ENCODE data around the gene FGFBP3. TPM values are rescaled to one million over a fixed set of nuclear protein-coding genes. Genes with fewer than 3 reads are reported as not detected.
"Not testable (repeated sequence)": the region's sequence is repeated elsewhere in the genome, so short reads cannot be mapped to it uniquely, and the experiment has no call there.

FGFBP3 gene
- total RNA-seq, 5 donors from 2014 or later (not counting 1 experiment from before 2014, with no cell fraction given): 0.98 to 6.7 (median 5.9) TPM

DNA sequence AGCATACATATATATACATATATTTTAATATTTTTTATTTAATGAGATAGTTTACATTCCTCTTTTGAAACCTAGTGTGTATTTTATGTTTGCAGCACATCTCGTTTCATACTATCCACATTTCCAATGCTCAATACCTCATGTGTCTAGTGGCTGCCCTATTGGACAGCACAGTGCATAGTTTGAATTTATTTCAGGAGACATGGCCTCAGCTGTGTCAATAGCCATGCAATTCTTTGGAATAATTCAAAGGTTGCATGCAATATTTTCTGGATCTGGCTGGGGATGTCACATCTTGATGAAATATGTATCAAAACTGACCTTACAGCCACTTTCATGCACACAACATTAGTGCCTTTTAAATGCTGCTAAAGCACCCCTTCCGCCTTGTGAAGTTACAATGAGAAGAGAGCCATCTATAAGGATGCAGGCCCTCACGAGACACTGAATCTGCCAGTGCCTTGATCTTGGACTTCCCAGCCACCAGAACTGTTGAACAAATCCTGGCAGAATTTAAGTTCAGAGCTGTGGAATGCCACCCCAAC lies 13.0 kb downstream of the FGFBP3 start:
- POLR2A ChIA-PET: interaction anchor here in 1 of 2 donors (0.5 kb wide), 1 partner anchor 73 kb away, joined by 3 read pairs; no protein-coding TSS in a partner anchor

DNA sequence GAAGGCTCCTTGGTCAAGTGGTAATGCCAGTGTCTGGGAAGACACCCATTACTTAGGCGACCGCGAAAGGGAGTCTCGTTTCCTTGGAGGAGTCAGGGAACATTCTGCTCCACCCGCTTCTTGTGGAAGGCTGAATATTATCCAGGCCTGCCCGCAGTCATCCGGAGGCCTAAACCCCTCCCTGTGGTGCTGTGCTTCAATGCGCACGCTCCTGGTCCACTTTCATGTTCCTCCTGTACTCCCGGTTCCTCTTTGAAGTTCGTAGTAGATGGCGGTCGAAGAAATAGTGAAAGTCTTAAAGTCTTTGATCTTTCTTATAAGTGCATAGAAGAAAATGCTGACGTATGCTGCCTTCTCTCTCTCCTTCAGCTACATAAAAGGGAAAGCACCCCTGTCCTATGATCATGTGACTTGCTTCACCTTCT lies 15.0 kb downstream of the FGFBP3 start:
- H3K27me3 ChIP-seq (replicated peaks in 1 of 2; ENCODE audit: control insufficient read depth in 2 of 2, extremely low read depth in 1 of 2, insufficient read depth in 2 of 2, low read length in 1 of 2); CTCF ChIA-PET; H3K36me3 ChIP-seq (ENCODE audit: control insufficient read depth in 2 of 2, extremely low read depth in 1 of 2, insufficient read depth in 1 of 2, low read length in 1 of 2); H3K9me3 Mint-ChIP-seq; POLR2A ChIA-PET; H3K27ac ChIP-seq (ENCODE audit: low read length); H3K4me1 Mint-ChIP-seq; H3K27ac Mint-ChIP-seq; H3K4me1 ChIP-seq (ENCODE audit: control insufficient read depth in 1 of 2, extremely low read depth in 1 of 2, insufficient read depth in 2 of 2, low read length in 2 of 2); H3K36me3 Mint-ChIP-seq; ATAC-seq (replicated peaks in 1 of 4); H3K4me3 Mint-ChIP-seq; H3K4me3 ChIP-seq (ENCODE audit: control insufficient read depth in 1 of 2, extremely low read depth in 1 of 2, low read length in 1 of 2); H3K9me3 ChIP-seq: not testable (repeated sequence)
- 87% methylated on average over 8 of the region's 14 CpGs for WGBS (ENCODE audit: insufficient coverage)
- DNase-seq: peak in 1 of 35 experiments; percentile 14
- H3K27me3 Mint-ChIP-seq: peaks cover 13 to 23% of the 10 kb centered on the region in 2 donors

More for the DNA sequence above, 13.0 kb downstream of the FGFBP3 start:
- H3K27ac Mint-ChIP-seq: no peak overlapping the region
- Histone ChIP-seq H3K9me3 (no peaks in the 10 kb centered on the region), H3K27me3 (replicated peaks in 1 of 2; ENCODE audit: control insufficient read depth in 2 of 2, extremely low read depth in 1 of 2, insufficient read depth in 2 of 2, low read length in 1 of 2) (peaks cover 0 to 6% of the 10 kb centered on the region in 2 experiments), H3K36me3 (ENCODE audit: control insufficient read depth in 2 of 2, extremely low read depth in 1 of 2, insufficient read depth in 1 of 2, low read length in 1 of 2) (no peaks in the 10 kb centered on the region), H3K4me3 (ENCODE audit: control insufficient read depth in 1 of 2, extremely low read depth in 1 of 2, low read length in 1 of 2) (no peak overlapping the region), H3K4me1 (ENCODE audit: control insufficient read depth in 1 of 2, extremely low read depth in 1 of 2, insufficient read depth in 2 of 2, low read length in 2 of 2) (no peaks in the 10 kb centered on the region), H3K27ac (ENCODE audit: low read length) (no peak overlapping the region)
- H3K4me1 Mint-ChIP-seq: peaks cover under 1 to 5% (median 4%) of the 10 kb centered on the region in 3 donors
- ATAC-seq (replicated peaks in 1 of 4) (no peak), DNase-seq (no peak)
- H3K27me3 Mint-ChIP-seq: peaks cover 7 to 19% of the 10 kb centered on the region in 2 donors
- CTCF ChIA-PET: no interaction called here
- no peak overlapping the region for H3K4me3 Mint-ChIP-seq
- H3K9me3 Mint-ChIP-seq: no peaks in the 10 kb centered on the region
- H3K36me3 Mint-ChIP-seq: no peaks in the 10 kb centered on the region
- WGBS (ENCODE audit: insufficient coverage): no CpG with 5 or more reads among the region's 3 CpGs

DNA sequence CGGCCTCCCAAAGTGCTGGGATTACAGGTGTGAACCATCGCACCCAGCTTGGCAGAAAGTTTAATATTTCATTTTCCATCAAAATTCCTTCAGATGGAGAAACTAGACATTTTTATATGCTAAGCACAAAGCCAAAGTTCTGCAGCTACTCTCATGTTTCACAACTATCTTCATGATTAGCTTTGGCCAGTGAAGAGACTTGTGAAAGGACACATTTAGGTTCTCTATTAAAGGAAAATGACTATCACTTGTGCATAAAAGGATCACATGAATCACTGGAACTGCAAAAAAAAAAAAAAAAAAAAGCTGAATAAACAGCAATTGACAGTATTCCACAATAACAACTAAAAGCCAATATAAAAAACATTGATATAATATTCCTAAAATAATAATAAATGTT lies 16.2 kb downstream of the FGFBP3 start:
- Mint-ChIP-seq H3K9me3 (no peaks in the 10 kb centered on the region), H3K4me3 (no peak overlapping the region), H3K4me1 (peaks cover under 1 to 6% (median under 1%) of the 10 kb centered on the region in 3 donors), H3K36me3 (no peaks in the 10 kb centered on the region), H3K27me3 (peaks cover 13 to 19% of the 10 kb centered on the region in 2 donors), H3K27ac (no peak overlapping the region)
- ChIA-PET CTCF (interaction anchor here (0.6 to 0.7 kb wide), 4 partner anchors 36 to 594 kb away, joined by 3 to 8 read pairs (median 4); no protein-coding TSS in a partner anchor), POLR2A (interaction anchor here in 1 of 2 donors (0.6 kb wide), 2 partner anchors 28 to 43 kb away, joined by 3 read pairs; no protein-coding TSS in a partner anchor)
- peaks cover 0 to 2% of the 10 kb centered on the region in 2 experiments for H3K27me3 ChIP-seq (replicated peaks in 1 of 2; ENCODE audit: control insufficient read depth in 2 of 2, extremely low read depth in 1 of 2, insufficient read depth in 2 of 2, low read length in 1 of 2)
- H3K4me1 ChIP-seq (ENCODE audit: control insufficient read depth in 1 of 2, extremely low read depth in 1 of 2, insufficient read depth in 2 of 2, low read length in 2 of 2): peaks cover 0 to under 1% of the 10 kb centered on the region in 2 experiments
- ATAC-seq (replicated peaks in 1 of 4): no peak
- 80% methylated on average over 1 of the region's 2 CpGs for whole genome bisulfite sequencing (ENCODE audit: insufficient coverage)
- H3K36me3 ChIP-seq (ENCODE audit: control insufficient read depth in 2 of 2, extremely low read depth in 1 of 2, insufficient read depth in 1 of 2, low read length in 1 of 2): no peaks in the 10 kb centered on the region
- H3K27ac ChIP-seq (ENCODE audit: low read length): no peak overlapping the region
- DNase-seq: no peak
- no peak overlapping the region for H3K4me3 ChIP-seq (ENCODE audit: control insufficient read depth in 1 of 2, extremely low read depth in 1 of 2, low read length in 1 of 2)
- H3K9me3 ChIP-seq: no peaks in the 10 kb centered on the region

DNA sequence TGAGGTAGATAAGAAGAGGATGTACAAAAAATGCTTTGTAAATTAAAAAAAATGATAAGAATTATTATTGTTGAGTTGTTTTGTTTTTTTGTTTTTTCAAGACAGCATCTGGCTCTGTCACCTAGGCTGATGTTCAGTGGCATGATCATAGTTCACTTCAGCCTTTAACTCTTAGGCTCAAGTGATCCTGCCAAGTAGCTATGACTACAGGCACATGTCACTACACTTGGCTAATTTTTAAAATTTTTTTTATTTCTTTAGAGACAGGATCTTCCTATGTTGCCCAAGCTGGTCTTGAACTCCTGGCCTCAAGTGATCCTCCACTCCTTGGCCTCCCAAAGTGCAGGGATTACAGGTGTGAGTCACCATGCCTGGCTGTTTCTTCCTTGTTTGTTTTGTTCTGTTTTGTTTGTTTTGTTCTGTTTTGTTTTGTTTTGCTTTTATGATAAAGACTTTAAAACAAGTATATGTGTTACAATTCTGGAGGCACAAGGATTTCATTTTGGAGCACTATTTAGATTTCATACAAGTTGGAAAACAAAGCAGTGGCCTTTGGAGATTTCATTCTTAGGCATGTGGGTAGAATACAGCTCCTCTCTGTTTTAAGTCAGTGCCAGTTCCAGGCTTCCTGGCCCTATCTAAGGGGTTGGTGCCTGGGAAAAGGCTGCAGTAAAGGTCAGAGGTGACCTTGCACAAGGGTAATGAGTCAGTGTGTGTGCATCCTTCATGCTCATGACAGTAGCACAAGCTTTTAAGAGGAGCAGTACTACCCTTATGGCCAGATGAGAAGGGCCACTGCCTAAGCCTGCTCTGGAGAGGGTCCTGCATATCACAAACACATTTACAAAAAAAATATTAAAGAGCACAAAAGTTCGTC lies 17.9 kb downstream of the FGFBP3 start:
- Histone ChIP-seq H3K9me3 (no peaks in the 10 kb centered on the region), H3K36me3 (ENCODE audit: control insufficient read depth in 2 of 2, extremely low read depth in 1 of 2, insufficient read depth in 1 of 2, low read length in 1 of 2) (no peaks in the 10 kb centered on the region), H3K27me3 (replicated peaks in 1 of 2; ENCODE audit: control insufficient read depth in 2 of 2, extremely low read depth in 1 of 2, insufficient read depth in 2 of 2, low read length in 1 of 2) (peaks cover 0 to 6% of the 10 kb centered on the region in 2 experiments), H3K4me1 (ENCODE audit: control insufficient read depth in 1 of 2, extremely low read depth in 1 of 2, insufficient read depth in 2 of 2, low read length in 2 of 2) (peaks cover 6 to 8% of the 10 kb centered on the region in 2 experiments), H3K27ac (ENCODE audit: low read length) (no peak overlapping the region), H3K4me3 (ENCODE audit: control insufficient read depth in 1 of 2, extremely low read depth in 1 of 2, low read length in 1 of 2) (no peak overlapping the region)
- no peak for ATAC-seq (replicated peaks in 1 of 4)
- Mint-ChIP-seq H3K4me3 (no peak overlapping the region), H3K27me3 (peaks cover 6 to 9% of the 10 kb centered on the region in 2 donors), H3K4me1 (peaks cover 9 to 14% (median 10%) of the 10 kb centered on the region in 3 donors), H3K9me3 (no peaks in the 10 kb centered on the region), H3K27ac (no peak overlapping the region), H3K36me3 (no peaks in the 10 kb centered on the region)
- DNase-seq: no peak
- WGBS (ENCODE audit: insufficient coverage): 67% methylated on average over 1 of the region's 1 CpG
- ChIA-PET POLR2A (no interaction called here), CTCF (no interaction called here)

DNA sequence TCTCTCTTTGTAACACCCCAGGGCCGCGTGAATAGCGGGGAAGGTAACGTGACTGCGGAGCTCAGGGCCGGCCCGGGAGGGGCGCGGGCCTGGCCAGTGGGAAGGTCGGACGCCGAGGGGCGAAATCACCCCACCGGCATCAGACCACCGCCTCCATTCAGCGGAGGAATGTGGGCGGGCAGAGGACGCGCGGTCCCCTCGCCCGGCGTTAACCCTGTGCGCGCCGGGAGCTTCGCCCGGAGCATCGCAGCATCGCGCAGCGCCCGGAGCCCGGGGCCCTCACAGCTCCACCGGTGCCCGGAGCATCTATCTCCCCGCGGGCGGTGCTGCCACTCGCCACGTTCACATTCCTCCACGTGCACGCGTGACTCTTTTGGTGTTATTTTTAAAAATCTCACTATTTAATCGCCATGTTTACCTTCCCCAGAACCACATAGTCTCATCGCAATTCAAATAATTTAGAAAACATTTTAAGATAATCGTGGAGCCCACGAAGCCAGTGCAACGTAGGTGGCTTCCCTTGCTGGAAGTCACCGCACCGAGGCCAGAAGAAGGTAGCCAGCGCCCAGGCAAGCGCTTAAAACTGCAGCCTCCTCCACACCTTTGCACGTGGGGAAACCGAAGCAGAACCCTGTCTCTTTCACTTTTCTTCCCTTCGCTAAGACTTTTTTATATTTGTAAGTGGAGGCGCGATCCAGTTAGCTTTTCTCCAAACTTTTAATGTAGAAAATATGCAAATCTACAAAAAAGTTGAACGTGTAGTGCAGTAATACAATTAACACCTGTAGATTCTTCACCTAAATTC lies 21.8 kb downstream of the FGFBP3 start:
- peaks cover 6 to 8% of the 10 kb centered on the region in 2 donors for H3K27me3 Mint-ChIP-seq
- Histone ChIP-seq H3K27ac (ENCODE audit: low read length) (no peak overlapping the region), H3K4me1 (ENCODE audit: control insufficient read depth in 1 of 2, extremely low read depth in 1 of 2, insufficient read depth in 2 of 2, low read length in 2 of 2) (peaks cover 6 to 8% of the 10 kb centered on the region in 2 experiments), H3K9me3 (no peaks in the 10 kb centered on the region), H3K27me3 (replicated peaks in 1 of 2; ENCODE audit: control insufficient read depth in 2 of 2, extremely low read depth in 1 of 2, insufficient read depth in 2 of 2, low read length in 1 of 2) (peaks cover 0 to 6% of the 10 kb centered on the region in 2 experiments), H3K4me3 (ENCODE audit: control insufficient read depth in 1 of 2, extremely low read depth in 1 of 2, low read length in 1 of 2) (peak overlapping the region; percentile 56 to 88), H3K36me3 (ENCODE audit: control insufficient read depth in 2 of 2, extremely low read depth in 1 of 2, insufficient read depth in 1 of 2, low read length in 1 of 2) (no peaks in the 10 kb centered on the region)
- POLR2A ChIA-PET: no interaction called here
- ATAC-seq (replicated peaks in 1 of 4): peak; percentile 68 to 81 (median 78)
- DNase-seq: peak in 19 of 35 experiments; percentile 2 to 34 (median 8)
- H3K27ac Mint-ChIP-seq: peak overlapping the region in 1 of 2 donors; percentile 68
- H3K9me3 Mint-ChIP-seq: no peaks in the 10 kb centered on the region
- CTCF ChIA-PET: interaction anchor here (0.8 to 1.1 kb wide), 4 partner anchors 20 to 35 kb away, joined by 3 to 6 read pairs (median 4); no protein-coding TSS in a partner anchor
- under 1% methylated on average over 45 of the region's 59 CpGs for WGBS (ENCODE audit: insufficient coverage)
- peaks cover 9 to 14% (median 10%) of the 10 kb centered on the region in 3 donors for H3K4me1 Mint-ChIP-seq
- no peaks in the 10 kb centered on the region for H3K36me3 Mint-ChIP-seq
- H3K4me3 Mint-ChIP-seq: peak overlapping the region; percentile 89 to 91 (median 90)

DNA sequence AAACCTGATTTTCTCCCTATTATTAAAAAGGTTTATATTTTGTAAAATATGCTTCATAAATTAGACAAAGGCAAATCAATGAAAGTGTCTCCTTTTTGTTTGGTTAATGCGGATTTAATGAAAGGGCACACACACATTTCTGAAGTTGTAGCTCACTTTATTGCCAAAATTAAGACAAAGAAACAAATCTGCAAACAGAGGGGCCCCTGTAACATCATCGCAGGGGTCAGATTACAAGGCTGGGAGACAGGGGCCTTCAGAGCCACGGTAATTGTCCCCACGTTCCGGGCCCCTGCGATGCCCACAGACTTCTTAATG lies 22.4 kb downstream of the FGFBP3 start:
- Histone ChIP-seq H3K4me1 (ENCODE audit: control insufficient read depth in 1 of 2, extremely low read depth in 1 of 2, insufficient read depth in 2 of 2, low read length in 2 of 2) (peaks cover 6 to 8% of the 10 kb centered on the region in 2 experiments), H3K27me3 (replicated peaks in 1 of 2; ENCODE audit: control insufficient read depth in 2 of 2, extremely low read depth in 1 of 2, insufficient read depth in 2 of 2, low read length in 1 of 2) (peaks cover 0 to 6% of the 10 kb centered on the region in 2 experiments), H3K36me3 (ENCODE audit: control insufficient read depth in 2 of 2, extremely low read depth in 1 of 2, insufficient read depth in 1 of 2, low read length in 1 of 2) (no peaks in the 10 kb centered on the region), H3K9me3 (no peaks in the 10 kb centered on the region), H3K4me3 (ENCODE audit: control insufficient read depth in 1 of 2, extremely low read depth in 1 of 2, low read length in 1 of 2) (peak overlapping the region; percentile 56 to 88), H3K27ac (ENCODE audit: low read length) (no peak overlapping the region)
- no peaks in the 10 kb centered on the region for H3K36me3 Mint-ChIP-seq
- ATAC-seq (replicated peaks in 1 of 4) (no peak), DNase-seq (no peak)
- H3K9me3 Mint-ChIP-seq: no peaks in the 10 kb centered on the region
- ChIA-PET POLR2A (no interaction called here), CTCF (interaction anchor here in 1 of 2 donors (0.8 to 1.0 kb wide), 3 partner anchors 20 to 35 kb away, joined by 3 to 6 read pairs (median 3); no protein-coding TSS in a partner anchor)
- H3K4me1 Mint-ChIP-seq: peaks cover 9 to 14% (median 10%) of the 10 kb centered on the region in 3 donors
- H3K27ac Mint-ChIP-seq: no peak overlapping the region
- no CpG with 5 or more reads among the region's 6 CpGs for WGBS (ENCODE audit: insufficient coverage)
- H3K27me3 Mint-ChIP-seq: peaks cover 6 to 8% of the 10 kb centered on the region in 2 donors
- H3K4me3 Mint-ChIP-seq: peak overlapping the region; percentile 89 to 91 (median 90)
